Sigmoid colon (tissue), 7 donors: ENCODE measurements around the gene DMAC2. TPM values are rescaled to one million over a fixed set of nuclear protein-coding genes. Genes with fewer than 3 reads are reported as not detected.

ENCODE experiments used
- DNase-seq: peaks from one replicate; pipeline ENCODE4 v3.0.0-alpha.2; 2019
- H3K27ac ChIP-seq, 4 donors: fragments of 200-600 bp; sonication (generic); one replicate each; pipeline ENCODE4 v1.5.1; 2016 to 2019; ENCODE audit warnings: mild to moderate bottlenecking in 1 of 4
- H3K27me3 ChIP-seq, 3 donors: fragments of 200-600 bp; sonication (generic); one replicate each; pipeline ENCODE4 v1.5.1; 2019; ENCODE audit warnings: mild to moderate bottlenecking in 1 of 3
- H3K36me3 ChIP-seq, 4 donors: fragments of 200-600 bp; sonication (generic); one replicate each; pipeline ENCODE4 v1.5.1; 2016 to 2019
- H3K4me1 ChIP-seq, 4 donors: fragments of 200-600 bp; sonication (generic); one replicate each; pipeline ENCODE4 v1.5.1; 2017 to 2019
- H3K4me3 ChIP-seq, 4 donors: fragments of 200-600 bp; sonication (generic); one replicate each; pipeline ENCODE4 v1.5.1; 2017 to 2019; ENCODE audit warnings: mild to moderate bottlenecking in 2 of 4, moderate library complexity in 1 of 4
- H3K9me3 ChIP-seq, 4 donors: fragments of 200-600 bp in 3 of 4; sonication (generic) in 3 of 4; one replicate each; pipeline versions ENCODE4 v1.5.1 to v1.6.1; 2013 to 2019
- EP300 ChIP-seq, 4 donors: sonication (generic); formaldehyde crosslinking; IDR thresholded peaks; one replicate each; pipeline ENCODE4 v1.6.1; 2017; ENCODE audit warnings: antibody characterized with exemption in 4 of 4
- POLR2A ChIP-seq, 2 donors: fragments of 450-650 bp; IDR thresholded peaks; one replicate each; pipeline ENCODE4 v1.6.1; 2016; ENCODE audit warnings: antibody characterized with exemption in 2 of 2, mild to moderate bottlenecking in 2 of 2, moderate library complexity in 2 of 2
- POLR2AphosphoS5 ChIP-seq, 4 donors: sonication (generic); formaldehyde crosslinking; IDR thresholded peaks; one replicate each; pipeline ENCODE4 v1.6.1; 2017; ENCODE audit warnings: antibody characterized with exemption in 4 of 4
- WGBS, 2 donors: extraction: QIAGEN DNeasy Blood & Tissue Kit; methylation state at CpG; one replicate each; pipeline ENCODE4 v1.1.7; 2013; 5-methylcytosine and 5-hydroxymethylcytosine counted together
- intact Hi-C: fragments of 100-400 bp; cut with DNase I; formaldehyde crosslinking; loops from one replicate; pipeline ENCODE4 v1.15.1; 2023
- polyA plus RNA-seq, 3 donors: library from polyadenylated mRNA; stranded (reverse); fragments of 200-250 nt; gene quantifications; one replicate each; pipeline ENCODE4 v1.2.3, GENCODE V29; 2013
- total RNA-seq, 4 donors: library from RNA; depleted of rRNA; stranded (reverse); fragments of >200 nt; gene quantifications; one replicate each; pipeline ENCODE4 v1.1.0, GENCODE V29; 2016
- TF ChIP-seq, protein P1 (sequence below), 4 experiments: fragments of 450-650 bp in 3 of 4; fragments of 200-600 bp in 1 of 4; IDR thresholded peaks; one replicate each; pipeline ENCODE4 v1.5.1; 2016 to 2019; ENCODE audit warnings: antibody characterized with exemption in 4 of 4, mild to moderate bottlenecking in 3 of 4, moderate library complexity in 2 of 4
- donor health status: healthy with polysubstance abuse.
- donor health status: Bipolar disorder and iron deficiency.
- donor health status: healthy.

The DMAC2 gene
- total and polyA plus RNA-seq, 7 donors, result 33.9 to 58.0 (median 41.3) TPM

GRCh38 chr19:41449079-41449864 lies 9.6 kb upstream of the DMAC2 start:
- H3K27me3 ChIP-seq, result peaks cover 0 to 19% (median 0%) of the 10 kb centered on the region in 3 donors
- H3K4me1 ChIP-seq, result peaks cover 0 to 6% (median 0%) of the 10 kb centered on the region in 4 donors
- 4 to 5% methylated on average over 22 of the region's 22 CpGs for WGBS, 2 donors
- H3K4me3 ChIP-seq, result peak overlapping the region in 3 of 4 donors; percentile 5 to 33 (median 22)
- intact Hi-C loops, result loop anchor here (1.0 to 2.0 kb wide), 2 partner anchors 114 to 121 kb away; no protein-coding TSS in a partner anchor
- no peaks in the 10 kb centered on the region for H3K9me3 ChIP-seq
- no peaks in the 10 kb centered on the region for H3K36me3 ChIP-seq
- no peak overlapping the region for H3K27ac ChIP-seq
- DNase-seq, result peak; percentile 86
- TF ChIP-seq POLR2AphosphoS5 (IDR thresholded peaks at IDR 0.05) (no peak), POLR2A (IDR thresholded peaks at IDR 0.05) (no peak), EP300 (IDR thresholded peaks at IDR 0.05) (no peak)
- TF ChIP-seq, protein P1, sequence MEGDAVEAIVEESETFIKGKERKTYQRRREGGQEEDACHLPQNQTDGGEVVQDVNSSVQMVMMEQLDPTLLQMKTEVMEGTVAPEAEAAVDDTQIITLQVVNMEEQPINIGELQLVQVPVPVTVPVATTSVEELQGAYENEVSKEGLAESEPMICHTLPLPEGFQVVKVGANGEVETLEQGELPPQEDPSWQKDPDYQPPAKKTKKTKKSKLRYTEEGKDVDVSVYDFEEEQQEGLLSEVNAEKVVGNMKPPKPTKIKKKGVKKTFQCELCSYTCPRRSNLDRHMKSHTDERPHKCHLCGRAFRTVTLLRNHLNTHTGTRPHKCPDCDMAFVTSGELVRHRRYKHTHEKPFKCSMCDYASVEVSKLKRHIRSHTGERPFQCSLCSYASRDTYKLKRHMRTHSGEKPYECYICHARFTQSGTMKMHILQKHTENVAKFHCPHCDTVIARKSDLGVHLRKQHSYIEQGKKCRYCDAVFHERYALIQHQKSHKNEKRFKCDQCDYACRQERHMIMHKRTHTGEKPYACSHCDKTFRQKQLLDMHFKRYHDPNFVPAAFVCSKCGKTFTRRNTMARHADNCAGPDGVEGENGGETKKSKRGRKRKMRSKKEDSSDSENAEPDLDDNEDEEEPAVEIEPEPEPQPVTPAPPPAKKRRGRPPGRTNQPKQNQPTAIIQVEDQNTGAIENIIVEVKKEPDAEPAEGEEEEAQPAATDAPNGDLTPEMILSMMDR (IDR thresholded peaks at IDR 0.05), result peak; percentile 79 to 97 (median 92)

- Histone ChIP-seq H3K27me3 (peaks cover 0 to 27% (median 0%) of the 10 kb centered on the region in 3 donors), H3K4me1 (peaks cover 0 to 6% (median 0%) of the 10 kb centered on the region in 4 donors), H3K9me3 (no peaks in the 10 kb centered on the region), H3K27ac (no peak overlapping the region), H3K36me3 (no peaks in the 10 kb centered on the region), H3K4me3 (no peak overlapping the region)
- TF ChIP-seq POLR2AphosphoS5 (IDR thresholded peaks at IDR 0.05) (no peak), POLR2A (IDR thresholded peaks at IDR 0.05) (no peak), EP300 (IDR thresholded peaks at IDR 0.05) (no peak)
- TF ChIP-seq, protein P1 (IDR thresholded peaks at IDR 0.05), result no peak
- WGBS, 2 donors, result 56 to 59% methylated on average over 12 of the region's 12 CpGs
- DNase-seq, result no peak
- intact Hi-C loops, result loop anchor here (2.0 kb wide), 1 partner anchor 115 kb away; no protein-coding TSS in a partner anchor
Observed at GRCh38 chr19:41447732-41448332, 8.1 kb upstream of the DMAC2 start.

GRCh38 chr19:41445575-41445974 lies 5.9 kb upstream of the DMAC2 start:
- TF ChIP-seq POLR2A (IDR thresholded peaks at IDR 0.05) (no peak), EP300 (IDR thresholded peaks at IDR 0.05) (no peak), POLR2AphosphoS5 (IDR thresholded peaks at IDR 0.05) (no peak)
- TF ChIP-seq, protein P1 (IDR thresholded peaks at IDR 0.05), result no peak
- no peak overlapping the region for H3K4me3 ChIP-seq
- no peak overlapping the region for H3K27ac ChIP-seq
- WGBS, 2 donors, result 61 to 75% methylated on average over 5 of the region's 5 CpGs
- no peak for DNase-seq
- peaks cover 0 to 6% (median 0%) of the 10 kb centered on the region in 4 donors for H3K4me1 ChIP-seq
- no peaks in the 10 kb centered on the region for H3K9me3 ChIP-seq
- intact Hi-C loops, result no loop called here
- H3K27me3 ChIP-seq, result peaks cover 0 to 38% (median 0%) of the 10 kb centered on the region in 3 donors
- no peaks in the 10 kb centered on the region for H3K36me3 ChIP-seq

DNA sequence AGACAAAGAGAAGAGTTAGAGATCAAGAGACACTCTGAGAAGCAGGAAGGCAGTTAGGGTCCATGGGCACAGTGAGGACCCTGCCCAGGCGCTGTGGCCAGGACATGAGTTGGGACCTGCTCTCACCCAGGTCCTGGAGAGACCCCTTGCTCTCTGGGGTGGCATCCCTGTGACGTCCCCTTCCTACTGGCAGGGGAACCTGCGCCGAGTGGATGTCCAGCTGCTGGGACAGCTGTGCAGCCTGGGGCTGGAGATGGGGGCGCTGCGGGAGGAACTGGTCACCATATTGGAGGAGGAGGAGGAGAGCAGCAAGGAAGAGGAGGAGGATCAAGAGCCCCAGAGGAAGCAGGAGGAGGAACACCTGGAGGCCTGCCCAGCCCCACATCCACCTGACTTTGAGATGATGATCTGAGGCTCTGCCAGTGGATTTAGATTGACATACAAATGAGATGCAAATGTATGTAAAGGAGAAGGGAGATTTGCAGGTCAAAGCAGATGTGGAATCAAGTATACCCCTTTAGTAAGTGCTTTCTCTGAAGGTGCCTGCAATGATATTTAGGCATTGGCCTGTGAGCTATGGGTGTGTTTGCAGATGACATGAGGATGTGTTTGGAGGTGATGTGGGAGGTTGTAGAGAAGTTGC lies 4.2 kb upstream of the DMAC2 start:
- Histone ChIP-seq H3K27ac (no peak overlapping the region), H3K4me1 (peaks cover 0 to 13% (median 6%) of the 10 kb centered on the region in 4 donors), H3K4me3 (no peak overlapping the region), H3K27me3 (peaks cover 0 to 38% (median 0%) of the 10 kb centered on the region in 3 donors), H3K9me3 (no peaks in the 10 kb centered on the region), H3K36me3 (no peaks in the 10 kb centered on the region)
- WGBS, 2 donors, result 79 to 80% methylated on average over 6 of the region's 6 CpGs
- TF ChIP-seq POLR2A (IDR thresholded peaks at IDR 0.05) (no peak), EP300 (IDR thresholded peaks at IDR 0.05) (no peak), POLR2AphosphoS5 (IDR thresholded peaks at IDR 0.05) (no peak)
- TF ChIP-seq, protein P1 (IDR thresholded peaks at IDR 0.05), result no peak
- DNase-seq, result no peak
- intact Hi-C loops, result no loop called here
